NCI-H187 (cell line): ENCODE results near the gene GLT8D1.

Experiments
- DNase-seq, 2 experiments: peaks; one replicate each; lab custom pipeline; 2025; lab: John Stamatoyannopoulos, UW

GLT8D1 gene

GRCh38 chr3:52712291-52713212 lies 7.0 kb upstream of the GLT8D1 start:
- DNase-seq, result no peak

- DNase-seq, result no peak
Observed at GRCh38 chr3:52710512-52710911, 4.9 kb upstream of the GLT8D1 start.

- no peak for DNase-seq
Observed at GRCh38 chr3:52707585-52707984, 2.0 kb upstream of the GLT8D1 start.

- peak in 1 of 2 experiments; percentile 27 for DNase-seq
Observed at GRCh38 chr3:52705438-52705687, 228 bp downstream of the GLT8D1 start.

- no peak for DNase-seq
Observed at GRCh38 chr3:52704611-52705437, 767 bp downstream of the GLT8D1 start.

GRCh38 chr3:52703341-52703740 lies 2.2 kb downstream of the GLT8D1 start:
- no peak for DNase-seq

- DNase-seq, result no peak
Observed at GRCh38 chr3:52697632-52697965, 8.0 kb downstream of the GLT8D1 start.

GRCh38 chr3:52696830-52697631 lies 8.6 kb downstream of the GLT8D1 start:
- DNase-seq, result no peak

- no peak for DNase-seq
Observed at GRCh38 chr3:52695798-52696671, 9.6 kb downstream of the GLT8D1 start.

GRCh38 chr3:52694528-52695189 lies 10.9 kb downstream of the GLT8D1 start:
- no peak for DNase-seq

- no peak for DNase-seq
Observed at GRCh38 chr3:52693071-52693470, 12.5 kb downstream of the GLT8D1 start.

GRCh38 chr3:52690560-52690959 lies 15.0 kb downstream of the GLT8D1 start:
- no peak for DNase-seq

- no peak for DNase-seq
Observed at GRCh38 chr3:52689151-52689550, 16.4 kb downstream of the GLT8D1 start.

- no peak for DNase-seq
Observed at GRCh38 chr3:52688266-52688665, 17.3 kb downstream of the GLT8D1 start.

- DNase-seq, result peak; percentile 48 to 56
Observed at GRCh38 chr3:52685709-52686691, 19.6 kb downstream of the GLT8D1 start, which contains the start of the genes GNL3 and PBRM1. Gene GNL3, plus strand, starts transcription at chr3:52686032. Its CDS starts 61 bp downstream, at chr3:52686093. Gene PBRM1, minus strand, starts transcription at chr3:52685913.

GRCh38 chr3:52685285-52685708 lies 20.3 kb downstream of the GLT8D1 start:
- DNase-seq, result peak; percentile 48 to 72

- DNase-seq, result no peak
Observed at GRCh38 chr3:52684184-52684583, 21.4 kb downstream of the GLT8D1 start.

- DNase-seq, result no peak
Observed at GRCh38 chr3:52683611-52684010, 22.0 kb downstream of the GLT8D1 start.

- DNase-seq, result no peak
Observed at GRCh38 chr3:52682016-52682415, 23.6 kb downstream of the GLT8D1 start.
